GM12891 (cell line): ENCODE measurements around the gene OR52N5.

Source experiments
- POLR2A ChIP-seq: IDR thresholded peaks from 2 replicates; pipeline ENCODE4 v1.6.1; 2011; ENCODE audit warnings: low read depth, low read length, control low read depth
- POLR2AphosphoS5 ChIP-seq: IDR thresholded peaks from 2 replicates; pipeline ENCODE4 v1.6.1; 2011; ENCODE audit warnings: low read depth, low read length, control low read depth
- SPI1 ChIP-seq: IDR thresholded peaks from 2 replicates; pipeline ENCODE4 v1.6.1; 2011; ENCODE audit warnings: low read depth, low read length, control low read depth
- TAF1 ChIP-seq: IDR thresholded peaks from 2 replicates; pipeline ENCODE4 v1.6.1; 2011; ENCODE audit warnings: low read depth, low read length, control low read depth

GRCh38 chr11:5736396-5736795 is 46.8 kb downstream of the OR52N5 start, which contains the start of gene OR56B1:
- TF ChIP-seq POLR2A (no peak), POLR2AphosphoS5 (no peak), SPI1 (no peak), TAF1 (no peak)
